Activated CD4-positive, alpha-beta memory T cell treated with anti-CD3 and anti-CD28 coated beads for 36 hours (primary cell): ENCODE data around the gene CEP70. TPM values are rescaled to one million over a fixed set of nuclear protein-coding genes. Genes with fewer than 3 reads are reported as not detected.

Source experiments
- total RNA-seq, 2 experiments: library from RNA; stranded (reverse); gene quantifications; one replicate each; pipeline ENCODE4 v1.2.3, GENCODE V29; 2021

Gene CEP70
- total RNA-seq, 2 experiments from 2014 or later, result 8.3 to 8.4 TPM

Other genes starting within 250 kb of the CEP70 start
- gene MRAS, start 245.7 kb downstream of the CEP70 start, total RNA-seq, result under 1 TPM; 0.10 to 0.19 TPM
- gene ESYT3, start 159.6 kb downstream of the CEP70 start, total RNA-seq, result under 1 TPM; 0.17 to 0.19 TPM
- 1 to 10 TPM; 3.7 to 4.0 TPM for gene FAIM, start 14.5 kb upstream of the CEP70 start, total RNA-seq
- 10 to 100 TPM; 23.0 to 24.8 TPM for gene PIK3CB, start 240.7 kb upstream of the CEP70 start, total RNA-seq